SU-DHL-6 (cell line): ENCODE measurements around the gene SLC2A3.
"Not testable (repeated sequence)": the region's sequence is repeated elsewhere in the genome, so short reads cannot be mapped to it uniquely, and the experiment has no call there.

Experiments used
- CTCF ChIP-seq: fragments of 200-600 bp; sonication (generic); IDR thresholded peaks from one replicate; pipeline ENCODE4 v1.5.1; 2017; ENCODE audit warnings: antibody characterized with exemption, mild to moderate bottlenecking, low read length, moderate library complexity; ENCODE audit not compliant: insufficient read depth, poor library complexity, severe bottlenecking
- EZH2phosphoT487 ChIP-seq: fragments of 200-600 bp; sonication (generic), shearing (Covaris generic); conservative IDR thresholded peaks from 2 replicates; pipeline ENCODE4 v1.6.1; 2018; ENCODE audit warnings: mild to moderate bottlenecking, antibody characterized with exemption, low read length, moderate library complexity, mixed read lengths

DNA sequence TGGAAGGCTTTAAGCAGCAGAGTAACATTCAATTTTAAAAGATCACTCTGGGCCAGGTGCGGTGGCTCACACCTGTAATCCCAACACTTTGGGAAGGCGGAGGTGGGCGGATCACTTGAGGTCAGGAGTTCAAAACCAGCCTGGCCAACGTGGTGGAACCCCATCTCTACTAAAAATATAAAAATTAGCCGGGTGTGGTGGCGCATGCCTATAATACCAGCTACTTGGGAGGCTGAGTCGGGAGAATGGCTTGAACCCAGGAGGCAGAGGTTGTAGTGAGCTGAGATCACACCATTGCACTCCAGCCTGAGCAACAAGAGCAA is 17.8 kb downstream of the SLC2A3 start:
- TF ChIP-seq CTCF, EZH2phosphoT487: not testable (repeated sequence)
